Measurements from ENCODE around the gene C4BPB.

Gene C4BPB

GRCh38 chr1:207109004-207109403, 20.3 kb downstream of the C4BPB start:
- no peaks in the 10 kb centered on the region for H3K9me3 ChIP-seq
- no peaks in the 10 kb centered on the region for H3K27me3 ChIP-seq
- no peak overlapping the region for H3K4me3 ChIP-seq (ENCODE audit: low read depth in 1 of 2, low read length in 1 of 2)
- no peak for TF ChIP-seq CTCF (IDR thresholded peaks at IDR 0.05)
- H3K4me1 ChIP-seq (ENCODE audit: control insufficient read depth in 1 of 2, insufficient read depth in 1 of 2, low read depth in 1 of 2, low read length in 1 of 2), result peaks cover 7% of the 10 kb centered on the region in 2 experiments
- H3K36me3 ChIP-seq, result no peaks in the 10 kb centered on the region
- no peak overlapping the region for H3K27ac ChIP-seq

GRCh38 chr1:207112616-207113296, 24.1 kb downstream of the C4BPB start:
- Histone ChIP-seq H3K4me1 (ENCODE audit: control insufficient read depth in 1 of 2, insufficient read depth in 1 of 2, low read depth in 1 of 2, low read length in 1 of 2) (no peaks in the 10 kb centered on the region), H3K4me3 (ENCODE audit: low read depth in 1 of 2, low read length in 1 of 2) (no peak overlapping the region), H3K27me3 (no peaks in the 10 kb centered on the region), H3K9me3 (no peaks in the 10 kb centered on the region), H3K27ac (no peak overlapping the region), H3K36me3 (no peaks in the 10 kb centered on the region)
- TF ChIP-seq CTCF (IDR thresholded peaks at IDR 0.05), result no peak

- Histone ChIP-seq H3K4me3 (ENCODE audit: low read depth in 1 of 2, low read length in 1 of 2) (no peak overlapping the region), H3K4me1 (ENCODE audit: control insufficient read depth in 1 of 2, insufficient read depth in 1 of 2, low read depth in 1 of 2, low read length in 1 of 2) (no peaks in the 10 kb centered on the region), H3K27me3 (no peaks in the 10 kb centered on the region), H3K9me3 (no peaks in the 10 kb centered on the region), H3K27ac (no peak overlapping the region), H3K36me3 (no peaks in the 10 kb centered on the region)
- TF ChIP-seq CTCF (IDR thresholded peaks at IDR 0.05), result no peak
These were observed 26.6 kb downstream of the C4BPB start for GRCh38 chr1:207115269-207115668.

- Histone ChIP-seq H3K27ac (no peak overlapping the region), H3K9me3 (peaks cover 5% of the 10 kb centered on the region), H3K4me3 (ENCODE audit: low read depth in 1 of 2, low read length in 1 of 2) (no peak overlapping the region), H3K36me3 (no peaks in the 10 kb centered on the region), H3K27me3 (no peaks in the 10 kb centered on the region), H3K4me1 (ENCODE audit: control insufficient read depth in 1 of 2, insufficient read depth in 1 of 2, low read depth in 1 of 2, low read length in 1 of 2) (no peaks in the 10 kb centered on the region)
- no peak for TF ChIP-seq CTCF (IDR thresholded peaks at IDR 0.05)
These were observed 35.7 kb downstream of the C4BPB start for GRCh38 chr1:207124389-207124788.

- Histone ChIP-seq H3K4me1 (ENCODE audit: control insufficient read depth in 1 of 2, insufficient read depth in 1 of 2, low read depth in 1 of 2, low read length in 1 of 2) (no peaks in the 10 kb centered on the region), H3K9me3 (peaks cover 5% of the 10 kb centered on the region), H3K27ac (no peak overlapping the region), H3K27me3 (no peaks in the 10 kb centered on the region), H3K4me3 (ENCODE audit: low read depth in 1 of 2, low read length in 1 of 2) (no peak overlapping the region), H3K36me3 (no peaks in the 10 kb centered on the region)
- no peak for TF ChIP-seq CTCF (IDR thresholded peaks at IDR 0.05)
These were observed 39.8 kb downstream of the C4BPB start for GRCh38 chr1:207128336-207128921.

Measured in neutrophil (primary cell).